ENCODE data around the gene CROCC2. TPM values are rescaled to one million over a fixed set of nuclear protein-coding genes. Genes with fewer than 3 reads are reported as not detected.
A peak's percentile ranks its signal among the peaks of the same experiment; 100 is the strongest.

The CROCC2 gene
- total RNA-seq, 1 donor from 2014 or later, result not detected

- Mint-ChIP-seq H3K27ac (ENCODE audit: unreplicated experiment) (no peak overlapping the region), H3K36me3 (ENCODE audit: low read depth, unreplicated experiment) (no peaks in the 10 kb centered on the region), H3K9me3 (ENCODE audit: unreplicated experiment) (no peaks in the 10 kb centered on the region), H3K27me3 (ENCODE audit: unreplicated experiment) (peaks cover 3% of the 10 kb centered on the region), H3K4me1 (ENCODE audit: unreplicated experiment) (no peaks in the 10 kb centered on the region), H3K4me3 (ENCODE audit: unreplicated experiment) (no peak overlapping the region)
- peak; percentile 7 for DNase-seq (ENCODE audit: low spot score)
- TF ChIP-seq CTCF (IDR thresholded peaks at IDR 0.05; ENCODE audit: unreplicated experiment), result no peak
These were observed 13.9 kb downstream of the CROCC2 start for GRCh38 chr2:240919786-240920782.

- no peak for DNase-seq (ENCODE audit: low spot score)
- peaks cover 1% of the 10 kb centered on the region for H3K27me3 Mint-ChIP-seq (ENCODE audit: unreplicated experiment)
- H3K4me1 Mint-ChIP-seq (ENCODE audit: unreplicated experiment), result no peaks in the 10 kb centered on the region
- H3K4me3 Mint-ChIP-seq (ENCODE audit: unreplicated experiment), result no peak overlapping the region
- H3K9me3 Mint-ChIP-seq (ENCODE audit: unreplicated experiment), result no peaks in the 10 kb centered on the region
- no peaks in the 10 kb centered on the region for H3K36me3 Mint-ChIP-seq (ENCODE audit: low read depth, unreplicated experiment)
- no peak for TF ChIP-seq CTCF (IDR thresholded peaks at IDR 0.05; ENCODE audit: unreplicated experiment)
- no peak overlapping the region for H3K27ac Mint-ChIP-seq (ENCODE audit: unreplicated experiment)
These were observed 14.7 kb downstream of the CROCC2 start for GRCh38 chr2:240920783-240921231.

GRCh38 chr2:240921311-240921994 lies 15.3 kb downstream of the CROCC2 start:
- peaks cover 1% of the 10 kb centered on the region for H3K27me3 Mint-ChIP-seq (ENCODE audit: unreplicated experiment)
- H3K27ac Mint-ChIP-seq (ENCODE audit: unreplicated experiment), result no peak overlapping the region
- no peaks in the 10 kb centered on the region for H3K9me3 Mint-ChIP-seq (ENCODE audit: unreplicated experiment)
- no peak overlapping the region for H3K4me3 Mint-ChIP-seq (ENCODE audit: unreplicated experiment)
- no peaks in the 10 kb centered on the region for H3K36me3 Mint-ChIP-seq (ENCODE audit: low read depth, unreplicated experiment)
- H3K4me1 Mint-ChIP-seq (ENCODE audit: unreplicated experiment), result no peaks in the 10 kb centered on the region
- no peak for TF ChIP-seq CTCF (IDR thresholded peaks at IDR 0.05; ENCODE audit: unreplicated experiment)
- no peak for DNase-seq (ENCODE audit: low spot score)

- no peaks in the 10 kb centered on the region for H3K4me1 Mint-ChIP-seq (ENCODE audit: unreplicated experiment)
- TF ChIP-seq CTCF (IDR thresholded peaks at IDR 0.05; ENCODE audit: unreplicated experiment), result no peak
- no peak overlapping the region for H3K27ac Mint-ChIP-seq (ENCODE audit: unreplicated experiment)
These were observed 15.8 kb downstream of the CROCC2 start for GRCh38 chr2:240921995-240922244.

More at GRCh38 chr2:240921995-240922244, 15.8 kb downstream of the CROCC2 start:
- no peaks in the 10 kb centered on the region for H3K9me3 Mint-ChIP-seq (ENCODE audit: unreplicated experiment)
- no peak overlapping the region for H3K4me3 Mint-ChIP-seq (ENCODE audit: unreplicated experiment)
- DNase-seq (ENCODE audit: low spot score), result no peak
- peaks cover under 1% of the 10 kb centered on the region for H3K36me3 Mint-ChIP-seq (ENCODE audit: low read depth, unreplicated experiment)
- peaks cover 2% of the 10 kb centered on the region for H3K27me3 Mint-ChIP-seq (ENCODE audit: unreplicated experiment)
